ENCODE data around the gene PPP4R1.

PPP4R1 gene

GRCh38 chr18:9615280-9615797 lies 980 bp upstream of the PPP4R1 start:
- TF ChIP-seq GATA3 (IDR thresholded peaks at IDR 0.05; ENCODE audit: low read depth, low read length) (no peak), GATA2 (IDR thresholded peaks at IDR 0.05; ENCODE audit: low read depth, low read length) (no peak)

GRCh38 chr18:9613550-9614400 lies 584 bp downstream of the PPP4R1 start:
- TF ChIP-seq GATA2 (IDR thresholded peaks at IDR 0.05; ENCODE audit: low read depth, low read length) (no peak), GATA3 (IDR thresholded peaks at IDR 0.05; ENCODE audit: low read depth, low read length) (no peak)

GRCh38 chr18:9612977-9613376 lies 1.4 kb downstream of the PPP4R1 start:
- no peak for TF ChIP-seq GATA3 (IDR thresholded peaks at IDR 0.05; ENCODE audit: low read depth, low read length)
- no peak for TF ChIP-seq GATA2 (IDR thresholded peaks at IDR 0.05; ENCODE audit: low read depth, low read length)

GRCh38 chr18:9612215-9612830 lies 2.0 kb downstream of the PPP4R1 start:
- TF ChIP-seq GATA3 (IDR thresholded peaks at IDR 0.05; ENCODE audit: low read depth, low read length): no peak
- TF ChIP-seq GATA2 (IDR thresholded peaks at IDR 0.05; ENCODE audit: low read depth, low read length): no peak

- TF ChIP-seq GATA2 (IDR thresholded peaks at IDR 0.05; ENCODE audit: low read depth, low read length): no peak
- no peak for TF ChIP-seq GATA3 (IDR thresholded peaks at IDR 0.05; ENCODE audit: low read depth, low read length)
Observed at GRCh38 chr18:9609190-9609589, 5.2 kb downstream of the PPP4R1 start.

- TF ChIP-seq GATA3 (IDR thresholded peaks at IDR 0.05; ENCODE audit: low read depth, low read length) (no peak), GATA2 (IDR thresholded peaks at IDR 0.05; ENCODE audit: low read depth, low read length) (no peak)
Observed at GRCh38 chr18:9608728-9609127, 5.6 kb downstream of the PPP4R1 start.

- TF ChIP-seq GATA3 (IDR thresholded peaks at IDR 0.05; ENCODE audit: low read depth, low read length) (no peak), GATA2 (IDR thresholded peaks at IDR 0.05; ENCODE audit: low read depth, low read length) (no peak)
Observed at GRCh38 chr18:9608298-9608697, 6.1 kb downstream of the PPP4R1 start.

- no peak for TF ChIP-seq GATA2 (IDR thresholded peaks at IDR 0.05; ENCODE audit: low read depth, low read length)
- no peak for TF ChIP-seq GATA3 (IDR thresholded peaks at IDR 0.05; ENCODE audit: low read depth, low read length)
Observed at GRCh38 chr18:9606039-9606438, 8.3 kb downstream of the PPP4R1 start.

- TF ChIP-seq GATA3 (IDR thresholded peaks at IDR 0.05; ENCODE audit: low read depth, low read length): no peak
- no peak for TF ChIP-seq GATA2 (IDR thresholded peaks at IDR 0.05; ENCODE audit: low read depth, low read length)
Observed at GRCh38 chr18:9604348-9604747, 10.0 kb downstream of the PPP4R1 start.

GRCh38 chr18:9599328-9599727 lies 15.0 kb downstream of the PPP4R1 start:
- TF ChIP-seq GATA3 (IDR thresholded peaks at IDR 0.05; ENCODE audit: low read depth, low read length) (no peak), GATA2 (IDR thresholded peaks at IDR 0.05; ENCODE audit: low read depth, low read length) (no peak)

GRCh38 chr18:9597609-9598008 lies 16.8 kb downstream of the PPP4R1 start:
- TF ChIP-seq GATA2 (IDR thresholded peaks at IDR 0.05; ENCODE audit: low read depth, low read length) (no peak), GATA3 (IDR thresholded peaks at IDR 0.05; ENCODE audit: low read depth, low read length) (no peak)

- TF ChIP-seq GATA2 (IDR thresholded peaks at IDR 0.05; ENCODE audit: low read depth, low read length): no peak
- TF ChIP-seq GATA3 (IDR thresholded peaks at IDR 0.05; ENCODE audit: low read depth, low read length): no peak
Observed at GRCh38 chr18:9596843-9597526, 17.4 kb downstream of the PPP4R1 start.

- no peak for TF ChIP-seq GATA3 (IDR thresholded peaks at IDR 0.05; ENCODE audit: low read depth, low read length)
- no peak for TF ChIP-seq GATA2 (IDR thresholded peaks at IDR 0.05; ENCODE audit: low read depth, low read length)
Observed at GRCh38 chr18:9596226-9596625, 18.1 kb downstream of the PPP4R1 start.

- TF ChIP-seq GATA2 (IDR thresholded peaks at IDR 0.05; ENCODE audit: low read depth, low read length) (no peak), GATA3 (IDR thresholded peaks at IDR 0.05; ENCODE audit: low read depth, low read length) (no peak)
Observed at GRCh38 chr18:9594823-9595596, 19.3 kb downstream of the PPP4R1 start.

Measured in SH-SY5Y (cell line).